SKM-1 (cell line): ENCODE measurements around the gene KCNMA1.

Source experiments
- DNase-seq: peaks from one replicate; lab custom pipeline; 2025; ENCODE audit not compliant: unreplicated experiment; lab: John Stamatoyannopoulos, UW

The KCNMA1 gene

DNA sequence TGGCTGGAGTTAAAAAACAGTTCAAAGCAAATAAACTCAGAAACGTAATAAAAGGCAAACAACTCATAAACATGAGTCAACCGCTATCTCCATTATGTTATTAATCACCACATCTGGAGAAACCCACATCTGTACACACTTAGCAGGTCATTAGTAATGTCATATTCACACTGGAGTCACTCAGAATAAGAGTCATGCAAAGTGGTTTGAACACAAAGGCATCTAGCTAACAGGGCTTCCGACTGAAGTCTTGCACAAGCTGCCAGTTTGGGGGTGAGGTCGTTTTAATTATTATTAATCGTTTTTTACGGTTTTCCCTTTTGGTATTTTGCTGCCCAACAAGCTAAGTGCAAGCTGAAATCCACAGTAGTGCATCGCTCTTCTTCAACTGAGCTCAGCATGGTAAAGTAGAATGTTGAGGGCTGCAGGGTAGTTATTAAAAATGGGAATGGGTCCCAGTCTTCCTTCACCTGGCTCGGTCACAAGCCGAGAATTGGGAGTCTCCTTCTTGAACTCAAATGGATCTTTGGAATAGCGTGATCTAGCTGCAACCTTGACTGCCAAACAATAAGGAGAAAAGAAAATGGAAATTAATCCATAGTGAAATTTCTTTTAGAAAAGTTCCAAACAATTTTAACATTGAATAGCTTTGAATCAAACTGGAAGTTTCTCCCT lies 663.5 kb downstream of the KCNMA1 start:
- DNase-seq, result no peak

DNA sequence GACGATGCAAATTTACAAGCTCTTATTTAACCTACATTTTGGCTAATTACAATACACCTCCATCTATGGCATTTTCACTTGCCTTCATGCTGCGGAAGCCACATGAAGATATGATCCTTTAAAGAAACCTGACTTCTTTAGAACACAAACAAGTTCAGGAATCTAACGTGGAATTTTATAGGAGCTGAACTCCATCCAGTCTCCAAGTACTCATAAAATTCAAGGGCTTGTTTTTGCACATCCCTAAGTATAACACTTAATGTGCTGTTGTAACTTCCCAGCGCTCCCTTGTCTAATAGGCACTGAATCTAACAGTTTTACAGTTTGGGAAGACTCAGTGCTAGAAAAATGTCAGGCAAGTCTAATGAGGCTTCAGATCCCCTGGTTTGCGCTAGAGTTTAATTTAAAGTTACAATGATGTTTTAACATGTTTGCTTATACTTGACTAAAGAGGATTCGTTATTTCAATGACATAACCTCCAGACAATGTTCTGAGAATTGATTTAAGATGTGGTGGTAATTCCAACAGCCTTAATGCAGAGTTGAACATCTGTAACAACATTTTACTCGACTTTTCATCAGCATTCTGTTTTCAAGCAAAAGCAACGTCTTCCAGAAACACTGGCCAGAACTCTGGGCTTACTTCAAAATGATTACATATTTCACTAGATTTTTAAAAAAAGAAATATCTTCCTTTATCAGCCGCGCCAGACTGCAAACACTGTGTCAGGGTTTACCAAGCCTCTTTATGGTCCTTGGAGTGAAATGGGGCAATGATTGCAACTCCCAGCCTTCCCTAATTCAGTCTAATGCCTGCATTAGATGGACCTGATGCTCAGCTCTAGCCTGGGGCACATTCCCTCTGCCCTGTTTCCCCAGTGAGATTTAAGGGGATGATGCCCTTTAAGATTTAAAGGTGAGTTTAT lies 664.3 kb downstream of the KCNMA1 start:
- DNase-seq, result no peak

- no peak for DNase-seq
These were observed 665.1 kb downstream of the KCNMA1 start for GRCh38 chr10:76972541-76972940.

DNA sequence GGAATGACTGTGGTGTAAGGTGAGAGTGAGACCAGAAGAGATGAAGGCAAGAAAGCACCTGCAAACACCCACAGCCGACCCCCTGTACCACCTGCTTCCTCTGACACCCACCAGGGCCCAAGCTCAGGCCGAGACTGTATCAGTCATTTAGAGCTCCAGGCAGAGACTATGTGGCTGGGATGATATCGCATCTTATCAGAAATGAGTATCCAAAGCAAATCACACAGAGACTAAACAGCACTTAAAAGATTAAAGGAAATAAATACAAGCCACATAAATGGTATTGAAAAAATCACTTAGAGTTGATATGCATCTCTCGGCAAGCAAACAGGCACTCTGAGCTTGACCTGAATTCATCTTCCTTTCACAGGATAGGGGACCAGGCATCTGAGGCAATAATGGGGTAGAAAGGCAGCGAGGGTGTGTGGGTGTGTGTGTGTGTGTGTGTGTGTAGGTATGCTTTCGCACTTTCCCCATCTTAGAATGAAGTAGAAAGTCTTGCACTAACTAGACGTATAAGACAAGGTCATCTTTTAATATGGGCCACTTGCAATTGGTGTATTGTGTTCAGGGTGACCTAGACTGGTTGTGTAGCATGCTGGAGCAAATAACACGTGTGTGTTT lies 665.9 kb downstream of the KCNMA1 start:
- DNase-seq, result no peak

GRCh38 chr10:76970711-76971519 lies 666.7 kb downstream of the KCNMA1 start:
- no peak for DNase-seq

DNA sequence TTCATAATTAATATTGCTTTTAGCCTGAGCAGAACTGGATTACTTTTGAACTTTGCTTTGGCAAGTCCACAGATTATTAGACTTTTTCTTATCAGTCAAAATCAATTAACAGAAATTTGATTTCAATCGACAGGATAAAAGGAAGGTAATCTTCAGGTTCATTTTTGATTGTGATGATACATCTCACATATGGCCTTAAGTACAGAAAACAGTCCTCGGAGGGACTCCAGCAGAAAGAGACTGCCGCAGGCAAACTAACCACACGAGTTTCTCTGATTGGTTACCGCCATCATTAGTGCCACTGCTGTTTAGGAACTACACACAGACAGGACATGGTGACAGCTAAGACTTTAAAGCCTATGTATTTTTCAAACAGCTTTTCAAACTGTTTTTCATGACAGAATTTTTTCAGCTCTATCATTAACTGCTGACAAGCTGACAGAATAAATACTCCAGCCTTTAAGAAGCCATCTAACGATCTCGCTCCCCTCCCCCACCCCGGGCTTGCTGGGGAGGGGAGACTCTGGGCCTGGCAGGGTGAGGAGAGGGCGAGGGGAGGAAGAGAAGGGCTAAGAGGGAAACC lies 668.2 kb downstream of the KCNMA1 start:
- DNase-seq, result no peak

DNA sequence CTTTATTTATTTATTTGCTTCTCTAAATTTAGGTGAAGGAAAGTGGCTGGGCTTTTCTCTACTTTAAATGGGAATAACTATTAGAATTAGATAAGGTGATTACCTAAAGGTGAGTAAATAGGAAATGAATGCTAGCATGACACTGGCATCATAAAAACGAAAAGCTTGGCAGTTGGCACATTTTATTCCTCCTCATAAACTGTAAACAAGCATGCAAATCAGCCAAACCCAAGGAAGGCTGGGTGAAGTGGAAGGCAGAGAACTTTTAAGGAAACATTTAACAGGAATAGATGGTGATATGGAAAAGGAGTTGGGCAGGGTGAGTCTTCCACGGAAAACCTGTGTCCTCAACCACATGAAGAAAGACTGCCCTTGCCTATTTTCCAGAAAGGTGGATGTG lies 669.1 kb downstream of the KCNMA1 start:
- DNase-seq, result no peak

DNA sequence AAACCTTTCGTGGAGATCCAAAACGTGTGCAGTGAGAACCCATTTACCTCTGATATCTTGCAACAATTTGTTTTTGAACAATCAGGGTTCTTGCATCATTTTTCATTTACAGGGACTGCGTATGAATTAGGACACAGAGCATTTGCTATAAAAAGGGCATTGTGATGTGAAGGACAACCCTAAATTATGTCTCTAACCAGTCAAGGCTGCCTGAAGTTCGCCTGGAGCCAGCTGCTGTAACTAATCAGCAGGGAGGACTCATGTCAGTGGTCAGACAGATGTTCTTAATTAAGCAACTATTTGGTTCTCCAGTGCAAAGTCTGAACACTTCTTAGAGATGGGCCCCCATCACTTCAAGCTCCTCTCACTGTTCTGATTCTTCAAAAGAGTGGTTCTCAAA lies 674.8 kb downstream of the KCNMA1 start:
- no peak for DNase-seq

DNA sequence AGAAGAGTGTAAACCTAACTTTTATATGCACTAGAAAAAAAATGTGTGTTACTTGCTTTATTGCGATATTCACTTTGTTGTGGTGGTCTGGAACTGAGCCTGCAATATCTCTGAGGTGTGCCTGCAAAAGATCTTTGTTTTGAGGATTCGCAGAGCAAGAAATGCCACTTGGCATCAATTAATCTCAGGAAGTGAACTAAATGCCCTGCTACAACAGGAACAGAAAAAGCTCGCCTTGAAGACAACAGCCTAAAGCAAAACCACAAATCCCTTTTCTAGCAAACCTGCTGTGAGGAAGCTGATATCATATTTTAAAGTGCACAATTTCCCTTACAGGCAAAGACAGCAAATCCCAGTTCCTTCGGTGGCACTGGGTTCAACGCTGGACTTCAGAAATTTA lies 675.8 kb downstream of the KCNMA1 start:
- no peak for DNase-seq

- no peak for DNase-seq
These were observed 678.5 kb downstream of the KCNMA1 start for GRCh38 chr10:76959111-76959510.

GRCh38 chr10:76954838-76955237 lies 682.8 kb downstream of the KCNMA1 start:
- DNase-seq, result no peak

GRCh38 chr10:76950354-76950753 lies 687.3 kb downstream of the KCNMA1 start:
- no peak for DNase-seq

DNA sequence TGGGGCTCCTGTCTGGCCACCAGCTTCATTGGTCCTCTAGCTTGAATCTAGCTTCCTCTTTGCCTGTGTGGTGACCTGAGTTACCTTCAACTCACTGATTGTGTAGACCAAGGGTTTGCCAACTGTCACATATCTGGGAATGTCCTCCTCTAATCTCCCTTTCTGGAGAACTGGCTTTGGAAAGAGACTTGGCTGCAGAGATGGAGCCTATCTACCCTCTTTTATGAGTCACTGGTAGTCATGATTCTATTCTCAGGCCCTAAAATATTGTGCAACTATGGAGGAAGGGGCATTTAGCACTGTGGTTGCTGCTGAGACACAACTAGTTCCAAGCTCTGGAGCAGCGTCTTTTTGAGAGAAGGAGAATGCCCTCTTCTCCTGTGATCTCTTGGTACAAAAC lies 691.3 kb downstream of the KCNMA1 start:
- DNase-seq, result no peak

GRCh38 chr10:76945166-76945565 lies 692.4 kb downstream of the KCNMA1 start:
- no peak for DNase-seq

DNA sequence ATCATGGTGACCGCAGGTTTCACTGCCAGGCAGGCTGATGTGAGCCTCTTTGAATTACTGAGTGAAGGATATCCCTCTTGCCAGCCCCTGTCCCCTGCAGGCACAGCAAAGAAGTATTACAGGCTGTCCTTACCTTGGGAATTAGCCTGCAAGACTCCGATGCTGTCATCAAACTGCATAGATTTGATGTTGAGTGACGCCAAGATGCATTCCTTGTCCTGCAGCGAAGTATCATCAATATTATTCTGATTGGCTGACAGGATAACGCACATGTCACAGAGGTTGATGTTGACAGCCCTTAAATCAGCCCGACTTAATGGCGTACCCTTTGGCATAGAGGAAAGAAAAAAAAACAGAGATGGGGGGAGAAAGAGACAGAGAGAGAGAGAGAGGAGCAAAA lies 693.0 kb downstream of the KCNMA1 start:
- no peak for DNase-seq

GRCh38 chr10:76942628-76943416 lies 694.8 kb downstream of the KCNMA1 start:
- DNase-seq, result no peak

DNA sequence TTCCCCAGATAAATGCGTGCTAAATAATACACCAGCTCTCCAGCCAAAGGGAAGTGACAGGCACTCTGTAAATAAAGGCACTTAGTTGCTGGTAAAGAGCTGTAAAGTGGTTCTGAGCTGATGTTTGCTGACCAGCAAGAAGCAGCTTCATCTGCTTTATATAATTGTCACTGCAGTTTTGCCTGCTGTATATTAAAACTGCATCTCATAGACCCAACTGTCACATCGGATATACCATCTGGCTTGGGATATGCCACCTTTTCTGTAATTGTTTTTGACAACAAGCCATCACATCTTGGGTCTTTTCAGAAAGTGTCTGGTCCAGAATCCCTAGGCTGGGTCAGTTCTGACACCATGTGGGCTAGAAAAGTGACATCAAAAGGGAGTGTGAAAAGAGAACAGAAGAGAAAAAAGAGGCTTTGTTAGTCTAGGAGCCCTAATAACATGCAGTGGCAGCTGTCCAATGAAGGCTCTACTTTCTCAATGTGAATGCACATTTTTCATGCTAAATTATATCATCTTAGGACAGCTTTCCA lies 697.6 kb downstream of the KCNMA1 start:
- DNase-seq, result no peak

DNA sequence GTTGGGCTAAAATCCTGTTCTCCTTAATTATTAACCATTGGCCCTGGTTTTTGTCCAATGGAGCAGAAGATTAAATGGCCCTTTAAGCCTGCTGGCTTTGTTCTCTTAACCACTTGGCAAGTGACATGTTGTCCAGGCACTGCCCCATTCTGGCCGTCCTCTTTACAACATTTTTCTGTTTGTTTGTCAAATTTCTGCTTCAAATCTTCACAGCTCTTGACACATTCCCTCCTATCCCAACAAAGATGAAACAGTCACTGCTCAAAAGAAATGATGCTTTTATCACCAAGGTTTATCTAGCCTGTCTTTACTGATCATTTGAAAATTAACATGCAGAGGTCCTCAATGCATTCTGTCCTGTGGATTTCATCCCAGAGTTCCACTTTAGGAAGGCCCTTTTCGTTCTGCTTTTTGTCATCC lies 700.4 kb downstream of the KCNMA1 start:
- no peak for DNase-seq

DNA sequence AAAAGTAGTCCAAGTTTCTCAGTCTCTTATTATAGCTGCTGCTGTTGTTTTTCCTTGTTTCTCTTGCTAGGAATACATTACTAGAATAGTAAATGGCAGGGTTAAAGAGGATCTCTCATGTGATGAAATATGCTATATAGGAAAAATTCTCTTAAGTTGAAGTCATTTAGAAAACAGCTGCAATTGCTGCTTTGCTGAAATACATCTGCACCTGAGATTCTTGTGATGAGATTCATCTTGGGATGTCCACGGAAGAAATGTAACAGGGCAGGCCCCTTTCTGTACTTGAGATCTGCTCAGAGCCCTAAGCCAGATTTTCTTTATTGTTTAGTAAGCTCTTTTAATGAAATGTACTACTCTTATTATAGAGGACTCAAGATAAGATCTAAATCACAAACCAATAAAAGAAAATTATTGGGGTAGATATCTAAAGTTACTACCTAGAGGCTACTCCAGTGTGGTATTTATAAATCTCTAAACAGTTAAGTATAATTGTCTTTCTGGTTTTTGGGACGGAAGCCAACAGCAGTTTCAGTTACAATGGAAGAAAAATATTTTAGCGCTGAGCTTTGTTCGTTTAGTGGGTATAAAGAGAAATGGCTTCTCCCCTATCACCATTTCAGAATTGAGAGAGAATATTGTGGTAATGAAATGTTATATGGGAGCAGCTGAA lies 701.5 kb downstream of the KCNMA1 start:
- DNase-seq, result no peak
